H1 (cell line): ENCODE measurements around the gene GNA12. TPM values are rescaled to one million over a fixed set of nuclear protein-coding genes. Genes with fewer than 3 reads are reported as not detected.

Experiments used
- CTCF ChIA-PET: fragments of 300-600 bp; sonication (Branson Sonifier 250); formaldehyde crosslinking; loops from one replicate; lab custom pipeline; 2021; ENCODE audit not compliant: partially characterized antibody; lab: Charles Lee
- POLR2A ChIA-PET: fragments of 300-600 bp; sonication (Branson Sonifier 250); formaldehyde crosslinking; loops from one replicate; lab custom pipeline; 2021; ENCODE audit warnings: inconsistent platforms; ENCODE audit not compliant: partially characterized antibody; lab: Charles Lee
- DNase-seq, 2 experiments: peaks; one replicate each; pipeline versions ENCODE4 v3.0.0 to v3.0.0-alpha.2; 2010 to 2022; ENCODE audit warnings: low spot score in 2 of 2, low read depth in 1 of 2, mixed read lengths in 1 of 2
- FAIRE-seq: peaks from 2 replicates; lab custom pipeline; 2011; peaks lifted over from hg19 to GRCh38; lab: Jason Lieb, UNC
- H2AFZ ChIP-seq: 2 replicates; pipeline ENCODE4 v1.8.1; 2012; ENCODE audit warnings: low read length, inconsistent platforms
- H2AK5ac ChIP-seq: 2 replicates; pipeline ENCODE4 v1.6.1; 2013; ENCODE audit warnings: low read depth, low read length
- H2BK120ac ChIP-seq: replicated peaks from 2 replicates; pipeline ENCODE3; 2013; ENCODE audit warnings: low read depth, low read length, inconsistent platforms
- H2BK12ac ChIP-seq: 2 replicates; pipeline ENCODE4 v1.6.1; 2013; ENCODE audit warnings: low read depth, low read length
- H2BK15ac ChIP-seq: 2 replicates; pipeline ENCODE4 v1.6.1; 2013; ENCODE audit warnings: low read length
- H2BK20ac ChIP-seq: 2 replicates; pipeline ENCODE4 v1.6.1; 2013; ENCODE audit warnings: low read length
- H2BK5ac ChIP-seq: 2 replicates; pipeline ENCODE4 v1.6.1; 2013; ENCODE audit warnings: low read depth, low read length
- H3K14ac ChIP-seq: 2 replicates; pipeline ENCODE4 v1.6.1; 2013; ENCODE audit warnings: inconsistent platforms; ENCODE audit not compliant: insufficient read length
- H3K18ac ChIP-seq: 2 replicates; pipeline ENCODE4 v1.6.1; 2013; ENCODE audit warnings: low read length; ENCODE audit errors: extremely low read depth
- H3K23ac ChIP-seq: 2 replicates; pipeline ENCODE4 v1.6.1; 2013; ENCODE audit warnings: inconsistent platforms; ENCODE audit not compliant: insufficient read length
- H3K23me2 ChIP-seq: 2 replicates; pipeline ENCODE4 v1.6.1; 2013; ENCODE audit warnings: low read depth, low read length
- H3K27ac ChIP-seq: 2 replicates; pipeline ENCODE4 v1.6.1; 2011; ENCODE audit warnings: low read depth, low read length, inconsistent platforms
- H3K27me3 ChIP-seq, 4 experiments: replicated peaks in 1 of 4; 1 replicate in 1 of 4; 2 replicates in 3 of 4; pipeline versions ENCODE4 v1.6.1 to v1.8.1; 2011 to 2013; ENCODE audit warnings: low read length in 3 of 4, mild to moderate bottlenecking in 3 of 4, inconsistent platforms in 2 of 4, mixed read lengths in 2 of 4, moderate library complexity in 1 of 4; ENCODE audit not compliant: control insufficient read depth in 3 of 4, insufficient read depth in 3 of 4; ENCODE audit errors: extremely low read depth in 1 of 4
- H3K36me3 ChIP-seq, 4 experiments: 2 replicates each; pipeline versions ENCODE4 v1.6.1 to v1.8.1; 2011 to 2013; ENCODE audit warnings: mild to moderate bottlenecking in 4 of 4, low read length in 3 of 4, moderate library complexity in 2 of 4, control low read depth in 1 of 4, inconsistent platforms in 1 of 4; ENCODE audit not compliant: insufficient read depth in 4 of 4, control insufficient read depth in 2 of 4
- H3K4ac ChIP-seq: replicated peaks from 2 replicates; pipeline ENCODE3; 2013; ENCODE audit warnings: low read length, low read depth, mixed read lengths, inconsistent platforms; ENCODE audit not compliant: insufficient read length
- H3K4me1 ChIP-seq, 4 experiments: replicated peaks in 1 of 4; 1 replicate in 1 of 4; 2 replicates in 3 of 4; pipeline versions ENCODE4 v1.6.1 to v1.8.1; 2011 to 2013; ENCODE audit warnings: low read length in 3 of 4, inconsistent platforms in 2 of 4, mixed read lengths in 1 of 4; ENCODE audit not compliant: insufficient read depth in 4 of 4, control insufficient read depth in 3 of 4
- H3K4me2 ChIP-seq, 2 experiments: 2 replicates each; pipeline versions ENCODE4 v1.6.1 to v1.8.1; 2011 to 2013; ENCODE audit warnings: low read depth in 2 of 2, low read length in 2 of 2, control low read depth in 1 of 2, inconsistent platforms in 1 of 2, mild to moderate bottlenecking in 1 of 2; ENCODE audit not compliant: insufficient read depth in 1 of 2
- H3K4me3 ChIP-seq, 4 experiments: fragments of 200-600, 300-600 bp in 1 of 4; sonication (generic), shearing (Covaris generic), sonication (Bioruptor Twin) in 1 of 4; 2 replicates each; pipeline versions ENCODE4 v1.5.1 to v1.8.1; 2011 to 2016; ENCODE audit warnings: low read length in 4 of 4, low read depth in 3 of 4, control low read depth in 2 of 4, inconsistent platforms in 2 of 4, mild to moderate bottlenecking in 2 of 4, mixed read lengths in 1 of 4, moderate library complexity in 1 of 4; ENCODE audit not compliant: insufficient read depth in 2 of 4; ENCODE audit errors: extremely low read depth in 1 of 4
- H3K56ac ChIP-seq: replicated peaks from 2 replicates; pipeline ENCODE3; 2013; ENCODE audit warnings: low read depth, mild to moderate bottlenecking, mixed read lengths, low read length, inconsistent platforms; ENCODE audit not compliant: insufficient read length
- H3K79me1 ChIP-seq: 2 replicates; pipeline ENCODE4 v1.6.1; 2013; ENCODE audit warnings: low read depth, low read length, control low read depth
- H3K79me2 ChIP-seq, 2 experiments: 2 replicates each; pipeline versions ENCODE4 v1.6.1 to v1.8.1; 2012 to 2013; ENCODE audit warnings: low read length in 2 of 2, mild to moderate bottlenecking in 2 of 2, inconsistent platforms in 1 of 2; ENCODE audit not compliant: insufficient read depth in 2 of 2, control insufficient read depth in 1 of 2
- H3K9ac ChIP-seq, 4 experiments: replicated peaks in 1 of 4; 1 replicate in 1 of 4; 2 replicates in 3 of 4; pipeline versions ENCODE4 v1.6.1 to v1.8.1; 2011 to 2013; ENCODE audit warnings: low read depth in 3 of 4, low read length in 3 of 4, control low read depth in 2 of 4, mild to moderate bottlenecking in 2 of 4, moderate library complexity in 2 of 4, inconsistent platforms in 1 of 4; ENCODE audit errors: extremely low read depth in 1 of 4
- H3K9me3 ChIP-seq, 2 experiments: 2 replicates each; pipeline versions ENCODE4 v1.6.1 to v1.8.1; 2012 to 2013; ENCODE audit warnings: mild to moderate bottlenecking in 2 of 2, moderate library complexity in 2 of 2, control low read depth in 1 of 2, inconsistent platforms in 1 of 2, low read depth in 1 of 2, low read length in 1 of 2, mixed read lengths in 1 of 2; ENCODE audit not compliant: insufficient read depth in 2 of 2
- H4K20me1 ChIP-seq, 2 experiments: replicated peaks in 1 of 2; 2 replicates each; pipeline versions ENCODE3 to v1.8.1; 2011 to 2013; ENCODE audit warnings: inconsistent platforms in 2 of 2, low read length in 2 of 2, mild to moderate bottlenecking in 1 of 2; ENCODE audit not compliant: insufficient read depth in 2 of 2, control insufficient read depth in 1 of 2
- H4K5ac ChIP-seq: 2 replicates; pipeline ENCODE4 v1.6.1; 2013; ENCODE audit warnings: low read length, low read depth, mixed read lengths, inconsistent platforms; ENCODE audit not compliant: insufficient read length
- H4K8ac ChIP-seq: 2 replicates; pipeline ENCODE4 v1.8.0; 2013; ENCODE audit warnings: mild to moderate bottlenecking, moderate library complexity, low read length, inconsistent platforms; ENCODE audit not compliant: insufficient read depth; ENCODE audit errors: extremely low read depth
- H4K91ac ChIP-seq: replicated peaks from 2 replicates; pipeline ENCODE3; 2013; ENCODE audit warnings: low read length, mixed read lengths, inconsistent platforms; ENCODE audit not compliant: insufficient read length
- FOSL1 ChIP-seq: IDR thresholded peaks from 2 replicates; pipeline ENCODE4 v1.6.1; 2011; ENCODE audit warnings: mild to moderate bottlenecking, low read depth, low read length, moderate library complexity; ENCODE audit not compliant: insufficient read depth
- MAFK ChIP-seq: IDR thresholded peaks from 2 replicates; pipeline ENCODE4 v1.6.1; 2012; ENCODE audit warnings: low read depth, mild to moderate bottlenecking, improper control_type of control experiment, low read length
- YY1 ChIP-seq: IDR thresholded peaks from 2 replicates; pipeline ENCODE4 v1.6.1; 2011; ENCODE audit warnings: low read depth, mild to moderate bottlenecking, low read length
- WGBS, 2 experiments: shearing (Covaris generic) in 1 of 2; methylation state at CpG; one replicate each; pipeline versions ENCODE4 v1.1.6 to v1.1.7; 2013 to 2015; ENCODE audit warnings: low lambda C conversion rate in 2 of 2, mixed read lengths in 2 of 2, inconsistent platforms in 1 of 2, low coverage in 1 of 2, missing lambda C conversion rate in 1 of 2; ENCODE audit not compliant: insufficient replicate concordance in 2 of 2, insufficient coverage in 1 of 2, insufficient read length in 1 of 2; ENCODE audit errors: extremely low coverage in 1 of 2, missing lambda C conversion rate in 1 of 2; 5-methylcytosine and 5-hydroxymethylcytosine counted together
- polyA plus RNA-seq, 7 experiments: library from polyadenylated mRNA; depleted of rRNA in 3 of 7; stranded (reverse) in 5 of 7; unstranded in 2 of 7; fragments of >200 nt in 5 of 7; fragments of 200-250 nt in 2 of 7; gene quantifications; 1 replicate in 5 of 7; 2 replicates in 1 of 7; 4 replicates in 1 of 7; pipeline versions ENCODE4 v1.2.1 to v1.2.3, GENCODE V29; 2011 to 2013; ENCODE audit warnings: missing spikeins in 2 of 7, mixed read lengths in 2 of 7
- total RNA-seq: library from RNA; stranded (reverse); fragmentation: NEBNext Ultra II Directional; extraction: Animal tissue kit (Norgen Biotek cat#: 25700); gene quantifications from 2 replicates; pipeline ENCODE4 v1.2.1, GENCODE V29; 2021

GNA12 gene
- total and polyA plus RNA-seq, 2 of the 8 experiments (the other 6 are each of a cell fraction or from before 2014, with no cell fraction given), result 96.5 to 109 TPM

DNA sequence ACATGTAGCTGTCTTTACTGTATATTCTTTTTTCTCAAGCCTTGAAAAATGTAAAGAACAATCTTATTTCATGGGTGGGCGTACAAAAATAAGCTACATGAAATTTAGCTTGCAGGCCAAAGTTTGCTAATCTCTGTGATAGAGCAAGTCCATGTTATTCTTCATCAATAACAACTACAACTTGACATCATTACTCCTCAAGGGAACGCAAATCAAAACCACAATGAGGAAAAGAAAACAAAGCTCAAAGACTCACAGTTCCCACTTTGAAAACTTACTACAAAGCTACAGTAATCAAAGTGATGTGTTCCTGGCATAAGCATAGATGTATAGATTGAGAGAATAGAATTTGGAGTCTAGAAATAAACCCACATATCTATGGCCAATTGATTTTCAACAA, 62.5 kb downstream of the GNA12 start:
- H3K27me3 ChIP-seq, result no peaks in the 10 kb centered on the region
- DNase-seq, result no peak
- H3K23me2 ChIP-seq, result no peaks in the 10 kb centered on the region
- no peak overlapping the region for H3K4ac ChIP-seq
- peaks cover under 1% of the 10 kb centered on the region; the same call in 1 of the 2 replicates for H3K79me1 ChIP-seq
- H3K4me1 ChIP-seq, result peaks cover 0 to 5% (median 2%) of the 10 kb centered on the region in 4 experiments; a peak in 3 of 7 replicates
- 95% methylated on average over 2 of the region's 2 CpGs; no CpG with 5 or more reads in 1 of the 2 experiments for WGBS, 2 experiments
- peaks cover 0 to 66% of the 10 kb centered on the region in 2 experiments; a peak in 2 of 4 replicates for H3K79me2 ChIP-seq
- no peak overlapping the region for H2BK15ac ChIP-seq
- H4K5ac ChIP-seq, result no peak overlapping the region
- H3K56ac ChIP-seq, result no peak overlapping the region
- no peak overlapping the region for H2BK12ac ChIP-seq
- no peak overlapping the region for H2BK20ac ChIP-seq
- no peak overlapping the region for H3K9ac ChIP-seq
- H4K8ac ChIP-seq, result no peak overlapping the region
- CTCF ChIA-PET, result interaction anchor here (0.7 to 1.9 kb wide), 6 partner anchors 14 to 84 kb away, joined by 3 to 8 read pairs (median 3); no protein-coding TSS in a partner anchor
- no peak overlapping the region for H3K18ac ChIP-seq
- no peak overlapping the region for H2BK5ac ChIP-seq
- POLR2A ChIA-PET, result no interaction called here
- H3K9me3 ChIP-seq, result no peaks in the 10 kb centered on the region
- H3K23ac ChIP-seq, result no peak overlapping the region
- H2AK5ac ChIP-seq, result no peak overlapping the region
- H3K27ac ChIP-seq, result no peak overlapping the region
- H2BK120ac ChIP-seq, result no peak overlapping the region
- H3K4me3 ChIP-seq, result no peak overlapping the region
- H4K20me1 ChIP-seq, result peaks cover 0 to under 1% of the 10 kb centered on the region in 2 experiments
- no peak for FAIRE-seq
- TF ChIP-seq MAFK (no peak), FOSL1 (no peak), YY1 (no peak)
- peaks cover 2 to 11% (median 4%) of the 10 kb centered on the region in 4 experiments; a peak in 4 of 8 replicates for H3K36me3 ChIP-seq
- no peak overlapping the region for H2AFZ ChIP-seq
- H4K91ac ChIP-seq, result no peak overlapping the region
- H3K14ac ChIP-seq, result no peak overlapping the region
- no peak overlapping the region for H3K4me2 ChIP-seq
